CD4-positive, alpha-beta T cell treated with Interleukin-17A for 4 hours (primary cell): Measurements from ENCODE around the gene PLXNB2.

Experiments
- DNase-seq: peaks from one replicate; pipeline ENCODE4 v3.0.0-alpha.2; 2020; ENCODE audit warnings: mixed read lengths

The PLXNB2 gene

GRCh38 chr22:50296658-50297490 is 10.6 kb downstream of the PLXNB2 start:
- no peak for DNase-seq

GRCh38 chr22:50294319-50294656 is 13.2 kb downstream of the PLXNB2 start:
- DNase-seq: no peak

DNA sequence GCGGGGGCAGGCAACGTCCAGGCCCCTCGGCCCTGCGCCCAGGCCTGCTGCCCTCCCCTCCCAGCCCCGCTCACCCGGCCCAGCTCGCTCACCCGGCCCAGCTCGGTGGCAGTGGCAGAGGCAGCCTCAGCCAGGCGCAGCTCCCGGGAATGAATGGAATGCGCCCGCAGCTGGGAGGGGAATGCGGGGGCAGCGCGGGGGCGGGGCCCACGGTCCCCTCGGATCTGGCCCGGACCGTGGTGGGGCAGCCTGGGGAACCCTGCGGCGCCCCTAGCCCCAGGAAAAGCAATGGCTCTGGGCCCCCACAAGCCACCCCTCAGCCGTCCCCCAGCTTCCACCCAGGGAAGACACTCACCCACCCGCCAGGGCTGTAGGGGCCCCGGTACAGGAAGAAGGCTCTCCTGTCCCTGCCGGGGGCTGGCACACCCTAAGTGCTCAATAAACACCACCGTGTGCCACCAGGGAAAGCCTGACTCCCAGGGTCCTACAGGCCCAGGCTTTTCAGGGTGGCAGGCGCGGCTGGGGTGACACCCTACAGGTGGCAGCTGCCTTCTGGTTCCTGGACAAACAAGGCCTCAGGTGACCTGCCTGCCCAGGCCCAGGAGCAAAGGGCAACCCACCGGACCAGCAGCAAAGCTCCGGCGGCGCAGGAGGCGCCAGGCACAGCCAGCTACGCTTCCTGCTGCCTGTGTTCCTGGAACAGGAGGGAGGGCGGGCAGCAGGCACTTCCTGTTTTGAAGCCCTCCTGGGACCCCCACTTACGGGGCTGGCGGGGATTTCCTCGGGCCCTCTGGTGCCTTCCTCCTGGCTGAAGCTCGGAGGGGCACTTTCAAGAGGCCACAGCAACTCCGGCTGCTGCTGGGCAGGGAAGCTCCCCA is 13.8 kb downstream of the PLXNB2 start:
- DNase-seq: no peak

- DNase-seq: no peak
Observed at GRCh38 chr22:50292643-50293440, 14.6 kb downstream of the PLXNB2 start.

- DNase-seq: no peak
Observed at GRCh38 chr22:50289942-50290630, 17.4 kb downstream of the PLXNB2 start.

DNA sequence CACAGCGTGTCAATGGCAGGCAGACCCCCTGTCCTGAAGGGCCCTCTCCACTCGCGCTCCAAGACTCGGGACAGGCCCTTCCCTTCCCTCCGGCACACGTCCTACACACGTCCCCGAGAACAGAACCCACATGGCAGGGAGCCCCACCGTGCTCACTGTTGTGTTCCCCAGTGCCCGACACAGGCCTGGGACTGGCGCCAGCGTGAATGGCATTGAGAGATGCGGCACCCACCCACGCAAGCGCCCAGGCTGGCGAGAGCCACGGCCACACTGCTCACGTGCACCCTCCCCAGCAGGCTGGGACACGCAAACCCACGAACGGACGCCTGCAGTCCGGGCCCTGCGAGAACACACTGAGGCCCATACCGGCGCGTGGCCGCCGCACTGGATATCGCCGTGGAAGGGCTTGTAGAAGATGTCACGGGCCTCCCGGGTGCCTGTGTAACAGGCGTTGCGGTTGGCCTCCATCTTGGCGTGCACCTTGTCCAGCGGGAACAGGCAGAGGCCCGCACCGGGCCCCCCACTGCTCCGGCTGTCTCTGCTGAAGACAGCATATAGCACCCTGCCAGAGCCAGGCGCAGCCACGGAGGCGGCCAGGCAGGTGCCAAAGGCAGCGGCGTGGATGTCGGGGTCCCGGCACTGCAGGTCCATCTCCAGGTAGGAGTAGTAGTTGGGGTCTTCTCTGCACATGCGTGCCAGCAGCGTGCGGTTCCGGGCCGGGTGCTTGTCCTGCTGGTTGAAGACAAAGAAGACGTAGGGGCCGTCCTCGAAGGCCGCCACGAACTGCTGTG is 18.1 kb downstream of the PLXNB2 start:
- DNase-seq: no peak

- DNase-seq: no peak
Observed at GRCh38 chr22:50287731-50288130, 19.7 kb downstream of the PLXNB2 start.

DNA sequence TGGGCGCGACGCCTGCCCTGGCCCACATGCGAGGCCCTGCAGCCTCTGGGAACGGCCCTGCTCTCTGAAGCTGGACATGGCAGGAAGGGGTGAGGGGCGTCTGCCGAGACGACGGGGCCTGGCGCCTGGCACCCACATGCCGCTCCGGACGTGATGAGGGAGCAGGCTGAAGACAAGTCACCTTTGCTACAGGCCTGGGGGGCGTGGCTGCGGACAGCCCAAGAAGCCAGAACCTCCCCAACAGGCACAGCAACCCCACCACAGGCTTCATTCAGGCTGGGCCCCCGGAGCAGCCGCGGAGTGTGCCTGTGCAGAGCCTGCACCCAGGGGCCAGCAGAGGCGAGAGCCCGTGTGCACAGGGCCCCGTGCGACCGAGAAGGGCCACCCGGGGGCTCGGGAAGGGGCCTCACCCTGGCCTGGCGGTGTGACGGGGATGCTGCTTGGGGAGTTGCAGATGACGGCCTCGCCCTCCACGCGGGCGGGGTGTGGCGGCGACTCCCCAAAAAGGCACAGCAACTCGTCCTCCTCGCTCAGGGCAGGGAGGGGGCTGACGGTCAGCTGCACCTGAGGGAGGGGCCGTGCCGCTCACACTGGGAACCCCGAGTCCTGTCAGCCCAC is 20.6 kb downstream of the PLXNB2 start:
- no peak for DNase-seq

DNA sequence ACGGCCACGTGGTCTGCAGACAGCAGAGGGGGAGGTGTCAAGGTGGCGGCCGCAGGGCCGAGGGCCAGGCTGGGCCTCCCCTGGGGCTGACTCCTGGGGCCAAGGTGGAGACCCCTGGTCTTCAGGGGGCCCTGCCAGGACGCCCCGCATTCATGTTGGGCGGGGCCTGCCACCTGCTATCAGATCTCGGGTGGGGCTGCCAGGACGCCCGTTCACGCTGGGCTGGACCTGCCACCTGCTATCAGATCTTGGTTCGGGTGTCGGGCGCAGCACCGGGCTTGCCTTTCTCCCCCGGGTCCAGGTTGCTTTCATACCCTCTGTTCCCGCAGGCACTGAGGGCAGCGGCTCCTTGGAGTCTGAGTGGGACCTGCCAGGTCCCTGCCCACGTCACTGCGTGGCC is 21.2 kb downstream of the PLXNB2 start:
- DNase-seq: no peak

GRCh38 chr22:50285568-50286229 is 21.7 kb downstream of the PLXNB2 start:
- no peak for DNase-seq

DNA sequence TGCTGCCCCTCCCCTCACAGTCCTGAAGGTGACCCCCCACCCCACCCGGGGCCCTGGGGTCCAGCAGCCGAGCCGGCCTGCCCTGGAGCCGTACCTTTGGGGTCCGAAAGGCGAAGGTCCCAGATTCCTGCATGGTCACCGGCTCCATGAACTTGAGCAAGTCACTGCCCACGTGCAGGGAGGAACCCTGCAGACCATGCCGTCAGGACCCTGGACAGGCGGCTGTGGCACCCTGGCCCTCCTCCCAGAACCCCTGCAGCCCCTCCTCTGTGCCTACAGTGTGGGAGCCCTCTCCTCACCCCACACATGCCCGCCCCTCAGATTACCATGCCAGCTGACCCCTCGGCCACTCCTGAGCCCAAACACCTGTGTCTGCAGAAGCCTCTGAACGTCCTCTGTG is 23.0 kb downstream of the PLXNB2 start:
- DNase-seq: no peak

DNA sequence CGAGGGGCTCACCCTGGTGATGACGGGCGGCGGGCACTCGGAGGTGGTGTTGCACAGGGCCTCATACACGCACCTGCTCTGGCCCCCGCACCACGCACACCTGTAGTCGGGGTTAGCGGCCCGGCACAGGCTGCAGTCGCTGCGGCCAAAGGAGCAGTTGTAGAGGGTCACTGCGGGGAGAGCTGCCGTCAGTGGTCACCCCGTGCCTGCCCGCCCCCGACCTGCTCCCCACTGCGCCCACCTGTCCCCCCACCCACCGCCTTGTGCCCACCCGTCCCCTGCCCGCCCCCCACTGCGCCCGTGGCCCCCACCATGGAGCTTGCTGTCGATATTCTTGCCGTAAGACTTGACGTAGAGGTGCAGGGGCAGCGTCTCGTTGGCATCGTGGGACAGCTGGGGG is 23.6 kb downstream of the PLXNB2 start:
- DNase-seq: no peak

DNA sequence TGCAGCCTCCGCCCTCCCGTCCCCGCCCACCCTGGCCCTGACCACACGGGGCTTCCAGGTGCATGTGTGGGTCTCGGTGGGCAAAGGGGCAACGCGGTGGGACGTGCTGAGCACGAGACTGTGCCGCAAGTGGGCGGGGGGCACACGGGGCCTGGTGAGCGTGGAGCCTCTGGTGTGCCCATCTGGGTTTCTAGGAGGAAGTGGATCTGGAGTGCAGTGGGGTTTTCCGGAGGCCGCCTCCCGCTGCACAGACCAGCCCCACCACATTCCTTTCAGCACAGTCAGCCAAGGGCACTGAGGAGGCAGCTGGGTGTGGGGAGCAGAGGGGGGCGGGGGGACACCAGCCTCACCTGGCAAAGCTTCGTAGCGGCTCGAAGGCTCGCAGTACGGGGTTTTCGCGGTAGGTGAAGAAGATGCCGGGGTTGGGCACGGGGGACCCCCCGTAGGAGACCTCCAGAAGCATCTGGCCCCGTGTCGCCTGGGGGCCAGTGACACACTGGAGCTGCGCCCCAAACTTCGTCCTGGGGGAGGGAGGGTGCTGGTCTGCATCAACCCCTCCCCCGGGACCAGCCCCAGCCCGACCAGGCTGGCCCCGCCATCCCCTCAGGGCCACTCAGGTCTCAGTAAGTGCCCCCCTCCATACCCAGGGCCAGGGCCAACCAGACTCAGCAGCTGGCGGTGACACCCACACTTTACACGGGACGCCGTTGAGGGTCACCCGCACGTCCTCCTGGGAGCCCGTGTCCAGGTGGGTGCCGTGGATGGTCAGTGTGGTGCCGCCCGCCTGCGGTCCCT is 24.9 kb downstream of the PLXNB2 start:
- DNase-seq: no peak

DNA sequence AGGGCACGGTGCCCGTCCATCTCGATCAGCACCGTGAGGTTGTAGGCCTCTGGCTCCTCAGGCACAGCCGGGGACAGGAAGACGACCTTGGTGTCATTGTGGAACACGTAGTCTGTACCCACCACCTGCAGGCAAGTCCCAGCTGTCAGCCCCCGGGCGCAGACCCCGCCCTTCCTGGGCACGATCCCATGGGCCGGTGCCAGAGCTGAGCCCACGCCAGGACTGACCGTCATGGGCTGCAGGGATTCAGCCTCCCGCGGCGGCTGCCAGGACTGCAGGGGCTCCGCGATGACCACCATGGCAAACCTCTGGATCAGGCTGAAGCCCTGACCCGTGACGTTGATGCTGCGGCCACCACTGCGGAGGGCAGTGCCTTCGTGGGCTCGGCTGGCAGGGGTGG is 25.5 kb downstream of the PLXNB2 start:
- no peak for DNase-seq

DNA sequence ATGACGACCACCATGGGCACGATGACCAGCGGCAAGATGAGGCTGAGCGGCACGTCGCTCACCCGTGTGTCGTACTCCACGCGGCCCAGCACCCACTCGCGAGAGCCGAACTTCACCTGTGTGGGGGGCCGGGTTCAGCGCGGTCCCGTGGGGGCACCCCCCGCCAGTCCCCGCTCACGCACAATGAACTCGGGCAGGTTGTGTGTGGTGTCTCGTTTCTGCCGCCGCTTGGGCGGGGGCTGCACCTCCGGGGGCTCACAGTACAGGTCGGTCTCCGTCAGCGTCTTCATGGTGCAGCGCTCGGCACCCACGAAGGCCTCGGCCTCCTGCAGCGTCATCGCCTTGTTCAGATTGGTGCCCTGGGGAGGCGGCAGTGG is 26.1 kb downstream of the PLXNB2 start:
- DNase-seq: no peak

DNA sequence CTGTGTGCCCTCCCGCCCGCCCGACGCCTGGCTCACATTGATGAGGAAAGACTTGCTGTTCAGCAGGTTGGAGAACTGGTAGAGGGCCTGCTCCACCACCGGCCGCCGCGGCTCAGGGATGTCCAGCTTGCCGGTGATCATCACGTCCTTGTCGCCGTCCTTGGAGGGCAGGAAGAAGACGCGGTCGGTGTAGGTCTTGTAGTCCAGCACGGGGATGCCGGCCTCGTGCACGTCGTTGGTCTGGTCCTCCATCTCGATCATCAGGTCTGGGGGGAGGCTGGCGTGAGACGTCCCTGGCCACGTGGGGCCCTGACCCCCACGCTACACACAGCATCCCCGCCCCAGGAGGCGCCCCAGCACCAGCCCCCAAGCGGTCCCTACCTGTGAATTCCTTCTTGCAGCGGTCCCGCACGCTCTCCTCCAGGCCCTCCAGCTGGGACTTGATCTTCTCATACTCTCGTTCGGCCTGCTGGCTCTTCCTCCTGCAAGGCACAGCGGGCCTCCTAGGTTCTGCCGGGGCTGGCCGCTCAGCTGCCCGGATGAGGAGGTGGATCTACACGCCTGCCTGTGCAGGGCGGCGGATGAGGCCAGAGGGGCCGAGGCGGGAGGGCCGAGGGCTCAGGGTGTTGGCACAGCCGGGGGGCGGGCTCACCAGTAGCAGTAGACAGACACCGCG is 26.6 kb downstream of the PLXNB2 start:
- no peak for DNase-seq

- DNase-seq: no peak
Observed at GRCh38 chr22:50280022-50280707, 27.3 kb downstream of the PLXNB2 start.

- no peak for DNase-seq
Observed at GRCh38 chr22:50278956-50279619, 28.4 kb downstream of the PLXNB2 start.
